ENCODE measurements around the gene PLPPR3.
"Not testable (repeated sequence)": the region's sequence is repeated elsewhere in the genome, so short reads cannot be mapped to it uniquely, and the experiment has no call there.

The PLPPR3 gene

GRCh38 chr19:861756-862580, 40.2 kb upstream of the PLPPR3 start:
- H3K9ac ChIP-seq (ENCODE audit: low read depth, low read length), result no peak overlapping the region
- H3K27me3 ChIP-seq (ENCODE audit: control insufficient read depth, insufficient read depth, low read length), result peaks cover 9% of the 10 kb centered on the region
- peaks cover 6% of the 10 kb centered on the region for H3K4me1 ChIP-seq (ENCODE audit: control insufficient read depth, insufficient read depth, low read length)
- no peaks in the 10 kb centered on the region for H3K36me3 ChIP-seq (ENCODE audit: insufficient read depth, low read length)
- no peak overlapping the region for H3K4me2 ChIP-seq (ENCODE audit: low read length)
- H3K9me3 ChIP-seq (replicated peaks; ENCODE audit: low read length), result no peaks in the 10 kb centered on the region
- H3K4me3 ChIP-seq (ENCODE audit: low read length), result no peak overlapping the region

GRCh38 chr19:861141-861755, 39.5 kb upstream of the PLPPR3 start:
- Histone ChIP-seq H3K27me3 (ENCODE audit: control insufficient read depth, insufficient read depth, low read length) (peaks cover 9% of the 10 kb centered on the region), H3K4me1 (ENCODE audit: control insufficient read depth, insufficient read depth, low read length) (peaks cover 6% of the 10 kb centered on the region), H3K4me3 (ENCODE audit: low read length) (no peak overlapping the region), H3K9ac (ENCODE audit: low read depth, low read length) (no peak overlapping the region), H3K4me2 (ENCODE audit: low read length) (no peak overlapping the region), H3K9me3 (replicated peaks; ENCODE audit: low read length) (no peaks in the 10 kb centered on the region), H3K36me3 (ENCODE audit: insufficient read depth, low read length) (no peaks in the 10 kb centered on the region)

GRCh38 chr19:858868-859843, 37.4 kb upstream of the PLPPR3 start, which contains the start of gene CFD:
CFD (plus strand) TSS chr19:859664; CDS start chr19:859690, 26 bp downstream.
- no peaks in the 10 kb centered on the region for H3K36me3 ChIP-seq (ENCODE audit: insufficient read depth, low read length)
- H3K9me3 ChIP-seq (replicated peaks; ENCODE audit: low read length), result no peaks in the 10 kb centered on the region
- peak within 1 kb of the TSS; percentile 76 for H3K4me2 ChIP-seq (ENCODE audit: low read length)
- peak within 1 kb of the TSS; percentile 55 for H3K4me3 ChIP-seq (ENCODE audit: low read length)
- no peak within 1 kb of the TSS for H3K9ac ChIP-seq (ENCODE audit: low read depth, low read length)
- peaks cover 6% of the 10 kb centered on the region for H3K4me1 ChIP-seq (ENCODE audit: control insufficient read depth, insufficient read depth, low read length)
- H3K27me3 ChIP-seq (ENCODE audit: control insufficient read depth, insufficient read depth, low read length), result peaks cover 9% of the 10 kb centered on the region

GRCh38 chr19:858284-858683, 36.5 kb upstream of the PLPPR3 start:
- Histone ChIP-seq H3K36me3 (ENCODE audit: insufficient read depth, low read length) (no peaks in the 10 kb centered on the region), H3K9ac (ENCODE audit: low read depth, low read length) (no peak overlapping the region), H3K4me2 (ENCODE audit: low read length) (no peak overlapping the region), H3K4me1 (ENCODE audit: control insufficient read depth, insufficient read depth, low read length) (peaks cover 6% of the 10 kb centered on the region), H3K27me3 (ENCODE audit: control insufficient read depth, insufficient read depth, low read length) (peaks cover 9% of the 10 kb centered on the region), H3K4me3 (ENCODE audit: low read length) (no peak overlapping the region), H3K9me3 (replicated peaks; ENCODE audit: low read length) (no peaks in the 10 kb centered on the region)

GRCh38 chr19:855566-856120, 33.9 kb upstream of the PLPPR3 start:
- peaks cover 10% of the 10 kb centered on the region for H3K4me1 ChIP-seq (ENCODE audit: control insufficient read depth, insufficient read depth, low read length)
- H3K36me3 ChIP-seq (ENCODE audit: insufficient read depth, low read length), result no peaks in the 10 kb centered on the region
- H3K9ac ChIP-seq (ENCODE audit: low read depth, low read length), result no peak overlapping the region
- no peak overlapping the region for H3K4me3 ChIP-seq (ENCODE audit: low read length)
- H3K4me2 ChIP-seq (ENCODE audit: low read length), result no peak overlapping the region
- H3K27me3 ChIP-seq (ENCODE audit: control insufficient read depth, insufficient read depth, low read length), result peaks cover 13% of the 10 kb centered on the region
- H3K9me3 ChIP-seq (replicated peaks; ENCODE audit: low read length), result no peaks in the 10 kb centered on the region

GRCh38 chr19:855142-855541, 33.4 kb upstream of the PLPPR3 start:
- no peak overlapping the region for H3K4me2 ChIP-seq (ENCODE audit: low read length)

GRCh38 chr19:854549-854948, 32.8 kb upstream of the PLPPR3 start:
- H3K4me2 ChIP-seq (ENCODE audit: low read length), result no peak overlapping the region
- H3K27me3 ChIP-seq (ENCODE audit: control insufficient read depth, insufficient read depth, low read length), result peaks cover 6% of the 10 kb centered on the region
- no peak overlapping the region for H3K9ac ChIP-seq (ENCODE audit: low read depth, low read length)
- peaks cover 12% of the 10 kb centered on the region for H3K4me1 ChIP-seq (ENCODE audit: control insufficient read depth, insufficient read depth, low read length)
- no peak overlapping the region for H3K4me3 ChIP-seq (ENCODE audit: low read length)
- no peaks in the 10 kb centered on the region for H3K36me3 ChIP-seq (ENCODE audit: insufficient read depth, low read length)
- H3K9me3 ChIP-seq (replicated peaks; ENCODE audit: low read length), result no peaks in the 10 kb centered on the region

More at GRCh38 chr19:855142-855541, 33.4 kb upstream of the PLPPR3 start:
- H3K4me1 ChIP-seq (ENCODE audit: control insufficient read depth, insufficient read depth, low read length), result peaks cover 14% of the 10 kb centered on the region
- H3K4me3 ChIP-seq (ENCODE audit: low read length), result no peak overlapping the region
- no peaks in the 10 kb centered on the region for H3K9me3 ChIP-seq (replicated peaks; ENCODE audit: low read length)
- H3K9ac ChIP-seq (ENCODE audit: low read depth, low read length), result no peak overlapping the region
- peaks cover 11% of the 10 kb centered on the region for H3K27me3 ChIP-seq (ENCODE audit: control insufficient read depth, insufficient read depth, low read length)
- H3K36me3 ChIP-seq (ENCODE audit: insufficient read depth, low read length), result no peaks in the 10 kb centered on the region

- not testable (repeated sequence) for H3K4me3 ChIP-seq (ENCODE audit: low read length); H3K4me1 ChIP-seq (ENCODE audit: control insufficient read depth, insufficient read depth, low read length); H3K9me3 ChIP-seq (replicated peaks; ENCODE audit: low read length); H3K36me3 ChIP-seq (ENCODE audit: insufficient read depth, low read length); H3K4me2 ChIP-seq (ENCODE audit: low read length); H3K27me3 ChIP-seq (ENCODE audit: control insufficient read depth, insufficient read depth, low read length); H3K9ac ChIP-seq (ENCODE audit: low read depth, low read length)
Observed at GRCh38 chr19:853614-854220, 32.0 kb upstream of the PLPPR3 start.

- Histone ChIP-seq H3K36me3 (ENCODE audit: insufficient read depth, low read length) (no peaks in the 10 kb centered on the region), H3K27me3 (ENCODE audit: control insufficient read depth, insufficient read depth, low read length) (peaks cover 11% of the 10 kb centered on the region), H3K4me2 (ENCODE audit: low read length) (no peak overlapping the region), H3K4me3 (ENCODE audit: low read length) (no peak overlapping the region), H3K9ac (ENCODE audit: low read depth, low read length) (no peak overlapping the region), H3K9me3 (replicated peaks; ENCODE audit: low read length) (no peaks in the 10 kb centered on the region), H3K4me1 (ENCODE audit: control insufficient read depth, insufficient read depth, low read length) (peaks cover 8% of the 10 kb centered on the region)
Observed at GRCh38 chr19:853014-853585, 31.3 kb upstream of the PLPPR3 start.

- H3K36me3 ChIP-seq (ENCODE audit: insufficient read depth, low read length), result no peaks in the 10 kb centered on the region
- H3K4me1 ChIP-seq (ENCODE audit: control insufficient read depth, insufficient read depth, low read length), result peaks cover 8% of the 10 kb centered on the region
- H3K9ac ChIP-seq (ENCODE audit: low read depth, low read length), result no peak within 1 kb of the TSS
- no peak within 1 kb of the TSS for H3K4me2 ChIP-seq (ENCODE audit: low read length)
- no peaks in the 10 kb centered on the region for H3K9me3 ChIP-seq (replicated peaks; ENCODE audit: low read length)
- H3K4me3 ChIP-seq (ENCODE audit: low read length), result no peak within 1 kb of the TSS
- H3K27me3 ChIP-seq (ENCODE audit: control insufficient read depth, insufficient read depth, low read length), result peaks cover 18% of the 10 kb centered on the region
Observed at GRCh38 chr19:852136-853013, 30.6 kb upstream of the PLPPR3 start, which contains the start of gene ELANE. ELANE (plus strand) TSS chr19:852303; CDS start chr19:852329, 26 bp downstream.
